CD4-positive, alpha-beta memory T cell (primary cell): Measurements from ENCODE around the gene WDR91. TPM values are rescaled to one million over a fixed set of nuclear protein-coding genes. Genes with fewer than 3 reads are reported as not detected.

Source experiments
- CTCF ChIA-PET: fragments of 350-600 bp; sonication (Branson Sonifier 250); formaldehyde crosslinking; loops from one replicate; lab custom pipeline; 2021; ENCODE audit warnings: inconsistent platforms; ENCODE audit not compliant: partially characterized antibody; lab: Charles Lee
- POLR2A ChIA-PET: fragments of 350-600 bp; sonication (Branson Sonifier 250); formaldehyde crosslinking; loops from one replicate; lab custom pipeline; 2021; ENCODE audit not compliant: partially characterized antibody; lab: Charles Lee
- DNase-seq, 5 donors: peaks; one replicate each; pipeline versions ENCODE4 v3.0.0 to v3.0.0-alpha.2; 2020 to 2022; ENCODE audit warnings: mixed read lengths in 1 of 5
- H3K27ac ChIP-seq: one replicate; pipeline ENCODE4 v1.7.0; 2013; ENCODE audit warnings: low read depth, low read length
- H3K27me3 ChIP-seq: 2 replicates; pipeline ENCODE4 v1.7.0; 2013; ENCODE audit warnings: mild to moderate bottlenecking, low read length, moderate library complexity; ENCODE audit not compliant: insufficient read depth
- H3K36me3 ChIP-seq: 2 replicates; pipeline ENCODE4 v1.7.0; 2013; ENCODE audit warnings: mild to moderate bottlenecking, low read length, moderate library complexity; ENCODE audit not compliant: insufficient read depth
- H3K4me1 ChIP-seq: 2 replicates; pipeline ENCODE4 v1.7.0; 2013; ENCODE audit warnings: mild to moderate bottlenecking, low read length, moderate library complexity; ENCODE audit not compliant: insufficient read depth
- H3K4me3 ChIP-seq, 2 donors: one replicate each; pipeline ENCODE4 v1.7.0; 2013; ENCODE audit warnings: low read length in 2 of 2, mild to moderate bottlenecking in 1 of 2
- H3K9me3 ChIP-seq, 2 donors: one replicate each; pipeline ENCODE4 v1.7.0; 2013; ENCODE audit warnings: low read length in 2 of 2, control low read depth in 1 of 2; ENCODE audit not compliant: control insufficient read depth in 1 of 2
- H3K27ac Mint-ChIP-seq, 7 donors: one replicate each; pipeline ENCODE4 v1.8.0; 2020 to 2021; ENCODE audit warnings: mixed read lengths in 7 of 7, mild to moderate bottlenecking in 6 of 7, inconsistent platforms in 3 of 7, moderate library complexity in 3 of 7
- H3K27me3 Mint-ChIP-seq, 2 donors: one replicate each; pipeline ENCODE4 v1.8.0; 2020 to 2021; ENCODE audit warnings: mixed read lengths in 2 of 2
- H3K36me3 Mint-ChIP-seq, 2 donors: one replicate each; pipeline ENCODE4 v1.8.0; 2020 to 2021; ENCODE audit warnings: mixed read lengths in 2 of 2, inconsistent platforms in 1 of 2, mild to moderate bottlenecking in 1 of 2
- H3K4me1 Mint-ChIP-seq, 4 donors: one replicate each; pipeline ENCODE4 v1.8.0; 2020 to 2021; ENCODE audit warnings: mixed read lengths in 4 of 4, mild to moderate bottlenecking in 1 of 4
- H3K4me3 Mint-ChIP-seq, 8 donors: one replicate each; pipeline ENCODE4 v1.8.0; 2020 to 2021; ENCODE audit warnings: mixed read lengths in 8 of 8, mild to moderate bottlenecking in 7 of 8, moderate library complexity in 6 of 8, inconsistent platforms in 3 of 8
- H3K9me3 Mint-ChIP-seq, 8 donors: one replicate each; pipeline ENCODE4 v1.8.0; 2020 to 2021; ENCODE audit warnings: mixed read lengths in 8 of 8, mild to moderate bottlenecking in 5 of 8, inconsistent platforms in 3 of 8, moderate library complexity in 1 of 8
- intact Hi-C: fragments of 100-400 bp; cut with micrococcal nuclease; formaldehyde crosslinking; loops from one replicate; pipeline ENCODE4 v1.15.1; 2023
- polyA plus RNA-seq, 2 donors: library from polyadenylated mRNA; unstranded; fragments of 300-500 nt; fragmentation: Illumina TruSeq; gene quantifications; one replicate each; pipeline ENCODE4 v1.2.3, GENCODE V29; 2021
- total RNA-seq, 2 experiments: library from RNA; stranded (reverse); gene quantifications; one replicate each; pipeline ENCODE4 v1.2.3, GENCODE V29; 2021

The WDR91 gene
- total RNA-seq: 10 to 100 TPM; 29.1 to 29.4 TPM
- polyA plus RNA-seq: 1 to 10 TPM; 2.3 to 8.9 TPM

- H3K27me3 ChIP-seq: no peaks in the 10 kb centered on the region
- POLR2A ChIA-PET: interaction anchor here (0.6 to 3.6 kb wide), 10 partner anchors 42 to 896 kb away, joined by 3 to 40 read pairs (median 4); partner anchors contain the start of genes AGBL3, CYREN, NUP205 and SLC35B4
Measured at GRCh38 chr7:135211179-135211945, at the start of gene WDR91. TSS of gene WDR91 (minus strand) at chr7:135211526. CDS start at chr7:135211502, 24 bp downstream.

DNA sequence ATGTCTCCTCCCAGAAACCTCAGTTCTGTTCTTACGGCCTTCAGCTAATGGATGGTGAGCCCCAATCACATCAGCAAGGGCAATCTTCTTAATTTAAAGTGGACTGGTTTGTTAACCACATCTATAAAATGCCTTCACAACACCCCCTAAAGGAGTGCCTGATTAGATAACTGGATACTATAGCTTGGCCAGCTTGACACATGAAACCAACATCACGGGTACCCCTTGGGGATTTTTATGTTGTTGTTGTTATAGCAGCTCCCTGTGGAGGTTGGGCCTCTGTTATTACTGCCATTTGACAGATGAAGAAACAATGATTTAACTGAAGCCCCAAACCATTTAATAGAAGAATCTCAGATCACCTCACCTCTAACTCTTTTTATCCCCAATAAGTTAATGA lies 49.1 kb upstream of the WDR91 start:
- H3K27ac ChIP-seq: no peak overlapping the region
- DNase-seq: no peak
- H3K9me3 Mint-ChIP-seq: peaks cover 5 to 22% (median 9%) of the 10 kb centered on the region in 8 donors
- no peaks in the 10 kb centered on the region for H3K27me3 ChIP-seq
- CTCF ChIA-PET: interaction anchor here (4.1 kb wide), 1 partner anchor 14 kb away, joined by 21 read pairs; no protein-coding TSS in a partner anchor
- H3K27ac Mint-ChIP-seq: no peak overlapping the region
- H3K27me3 Mint-ChIP-seq: peaks cover 6% of the 10 kb centered on the region in 2 donors
- no peaks in the 10 kb centered on the region for H3K4me1 Mint-ChIP-seq
- H3K36me3 ChIP-seq: no peaks in the 10 kb centered on the region
- peaks cover 0 to 6% of the 10 kb centered on the region in 2 donors for H3K36me3 Mint-ChIP-seq
- POLR2A ChIA-PET: no interaction called here
- no peaks in the 10 kb centered on the region for H3K9me3 ChIP-seq
- no peak overlapping the region for H3K4me3 ChIP-seq
- H3K4me3 Mint-ChIP-seq: no peak overlapping the region
- intact Hi-C loops: no loop called here
- H3K4me1 ChIP-seq: no peaks in the 10 kb centered on the region

More at GRCh38 chr7:135211179-135211945, at the start of gene WDR91:
- Histone ChIP-seq H3K27ac (peak within 1 kb of the TSS; percentile 85), H3K9me3 (no peaks in the 10 kb centered on the region), H3K4me1 (peaks cover 27% of the 10 kb centered on the region), H3K36me3 (no peaks in the 10 kb centered on the region), H3K4me3 (peak within 1 kb of the TSS; percentile 71 to 80)
- Mint-ChIP-seq H3K4me1 (peaks cover 13 to 46% (median 28%) of the 10 kb centered on the region in 4 donors), H3K36me3 (peaks cover 10 to 16% of the 10 kb centered on the region in 2 donors), H3K4me3 (peak within 1 kb of the TSS; percentile 96 to 99 (median 98)), H3K9me3 (no peaks in the 10 kb centered on the region), H3K27me3 (no peaks in the 10 kb centered on the region), H3K27ac (peak within 1 kb of the TSS; percentile 92 to 99 (median 99))
- CTCF ChIA-PET: interaction anchor here (0.7 to 3.1 kb wide), 6 partner anchors 22 to 566 kb away, joined by 4 to 12 read pairs (median 4); partner anchors contain the start of genes AGBL3 and TMEM140
- intact Hi-C loops: loop anchor here (1.0 to 2.0 kb wide), 11 partner anchors 41 to 771 kb away; partner anchors contain the start of genes AGBL3, AKR1B1, BPGM and CNOT4
- DNase-seq: peak; percentile 89 to 95 (median 90)

- DNase-seq: no peak
- ChIA-PET CTCF (interaction anchor here (4.1 kb wide), 1 partner anchor 15 kb away, joined by 21 read pairs; no protein-coding TSS in a partner anchor), POLR2A (no interaction called here)
- H3K27ac ChIP-seq: no peak overlapping the region
- no peaks in the 10 kb centered on the region for H3K9me3 ChIP-seq
- no peaks in the 10 kb centered on the region for H3K27me3 ChIP-seq
- Mint-ChIP-seq H3K27ac (no peak overlapping the region), H3K27me3 (peaks cover 6% of the 10 kb centered on the region in 2 donors), H3K9me3 (peaks cover under 1 to 21% (median 6%) of the 10 kb centered on the region in 8 donors), H3K4me3 (no peak overlapping the region), H3K4me1 (no peaks in the 10 kb centered on the region), H3K36me3 (peaks cover 0 to 6% of the 10 kb centered on the region in 2 donors)
- intact Hi-C loops: no loop called here
- no peaks in the 10 kb centered on the region for H3K4me1 ChIP-seq
- H3K36me3 ChIP-seq: no peaks in the 10 kb centered on the region
- H3K4me3 ChIP-seq: no peak overlapping the region
Measured at GRCh38 chr7:135259702-135260101, 48.4 kb upstream of the WDR91 start.

GRCh38 chr7:135258585-135258984 lies 47.3 kb upstream of the WDR91 start:
- no peak for DNase-seq
- Histone ChIP-seq H3K27me3 (no peaks in the 10 kb centered on the region), H3K36me3 (no peaks in the 10 kb centered on the region), H3K4me1 (no peaks in the 10 kb centered on the region), H3K9me3 (no peaks in the 10 kb centered on the region), H3K4me3 (no peak overlapping the region), H3K27ac (no peak overlapping the region)
- ChIA-PET CTCF (interaction anchor here (4.1 kb wide), 1 partner anchor 16 kb away, joined by 21 read pairs; no protein-coding TSS in a partner anchor), POLR2A (no interaction called here)
- H3K9me3 Mint-ChIP-seq: peaks cover 0 to 10% (median under 1%) of the 10 kb centered on the region in 8 donors
- no peaks in the 10 kb centered on the region for H3K4me1 Mint-ChIP-seq
- intact Hi-C loops: no loop called here
- peaks cover 0 to 6% of the 10 kb centered on the region in 2 donors for H3K36me3 Mint-ChIP-seq
- H3K27ac Mint-ChIP-seq: no peak overlapping the region
- H3K4me3 Mint-ChIP-seq: no peak overlapping the region
- H3K27me3 Mint-ChIP-seq: peaks cover 6% of the 10 kb centered on the region in 2 donors

DNA sequence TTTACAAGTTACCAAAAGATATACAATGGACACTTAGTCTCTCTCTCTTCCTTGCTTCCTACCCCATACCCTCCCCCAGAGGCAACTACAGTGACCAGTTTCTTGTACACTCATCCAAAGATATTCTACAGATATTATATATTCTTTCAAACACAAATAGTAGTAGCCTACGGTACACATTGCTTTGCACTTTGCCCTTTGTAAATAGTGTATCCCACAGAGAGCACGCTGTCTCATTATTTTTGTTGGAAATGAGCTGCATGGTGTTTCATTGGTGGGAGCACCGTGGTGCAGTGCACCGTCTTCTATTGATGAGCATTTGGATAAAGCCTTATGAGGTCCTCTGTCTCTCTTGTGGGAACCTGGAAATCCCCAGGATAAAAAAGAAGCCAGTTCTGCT lies 46.5 kb upstream of the WDR91 start:
- H3K36me3 Mint-ChIP-seq: peaks cover 0 to 6% of the 10 kb centered on the region in 2 donors
- Histone ChIP-seq H3K4me1 (no peaks in the 10 kb centered on the region), H3K4me3 (no peak overlapping the region), H3K9me3 (no peaks in the 10 kb centered on the region), H3K36me3 (no peaks in the 10 kb centered on the region), H3K27ac (no peak overlapping the region), H3K27me3 (no peaks in the 10 kb centered on the region)
- ChIA-PET CTCF (no interaction called here), POLR2A (no interaction called here)
- peaks cover 6% of the 10 kb centered on the region in 2 donors for H3K27me3 Mint-ChIP-seq
- H3K4me3 Mint-ChIP-seq: no peak overlapping the region
- H3K27ac Mint-ChIP-seq: no peak overlapping the region
- peaks cover 0 to 7% (median under 1%) of the 10 kb centered on the region in 8 donors for H3K9me3 Mint-ChIP-seq
- no peaks in the 10 kb centered on the region for H3K4me1 Mint-ChIP-seq
- DNase-seq: no peak
- intact Hi-C loops: no loop called here

DNA sequence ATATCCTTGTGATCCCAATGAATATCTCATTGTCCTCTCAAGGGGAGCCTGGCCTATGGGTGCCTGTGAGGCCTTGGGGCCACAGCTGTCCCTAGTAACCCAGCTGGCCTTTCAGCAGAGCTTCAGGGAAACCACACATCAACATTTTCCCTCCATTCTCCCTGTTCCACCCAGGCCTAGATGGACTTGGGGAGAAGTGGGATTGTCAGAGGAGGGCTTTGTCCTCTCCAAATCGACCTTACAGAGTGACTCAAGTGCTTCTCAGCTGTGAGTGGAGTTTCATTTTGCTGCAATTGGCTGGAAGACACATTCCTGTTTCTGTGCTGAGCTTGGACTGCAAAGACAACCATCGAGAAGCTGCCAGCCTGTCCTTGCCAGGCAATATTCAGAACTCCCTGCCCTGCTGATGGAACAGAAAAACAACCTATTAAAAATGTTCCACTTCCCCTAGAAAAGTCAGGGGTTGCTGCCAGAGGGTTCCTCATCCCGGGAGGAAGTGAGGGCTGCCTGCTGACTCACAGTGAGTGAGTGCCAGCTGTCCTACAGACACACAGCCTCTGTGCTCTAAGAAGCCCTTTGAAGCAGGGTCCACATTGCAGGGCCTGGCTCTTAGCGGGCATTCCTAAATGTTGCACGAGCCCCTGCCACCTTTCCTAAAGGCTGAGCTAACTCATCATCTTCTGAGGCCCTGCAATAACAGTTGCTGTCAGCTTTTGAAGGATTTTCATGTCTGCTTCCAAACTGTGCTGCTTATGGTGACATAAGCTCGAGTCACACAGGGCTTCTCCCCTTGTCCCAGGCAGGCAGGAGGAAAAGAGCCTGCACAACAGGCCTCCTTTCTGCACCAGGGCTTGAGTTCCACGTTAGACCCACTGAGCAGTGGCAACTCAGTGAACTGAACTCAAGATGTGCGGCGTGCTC lies 42.8 kb upstream of the WDR91 start:
- intact Hi-C loops: no loop called here

More for the DNA sequence above, 42.8 kb upstream of the WDR91 start:
- no peak overlapping the region for H3K4me3 Mint-ChIP-seq
- Histone ChIP-seq H3K9me3 (no peaks in the 10 kb centered on the region), H3K27ac (no peak overlapping the region), H3K4me1 (no peaks in the 10 kb centered on the region), H3K36me3 (no peaks in the 10 kb centered on the region), H3K4me3 (no peak overlapping the region), H3K27me3 (no peaks in the 10 kb centered on the region)
- no peaks in the 10 kb centered on the region for H3K36me3 Mint-ChIP-seq
- no peak for DNase-seq
- CTCF ChIA-PET: interaction anchor here (1.4 kb wide), 1 partner anchor 20 kb away, joined by 5 read pairs; no protein-coding TSS in a partner anchor
- no peak overlapping the region for H3K27ac Mint-ChIP-seq
- no peaks in the 10 kb centered on the region for H3K9me3 Mint-ChIP-seq
- peaks cover 0 to 6% (median 0%) of the 10 kb centered on the region in 4 donors for H3K4me1 Mint-ChIP-seq
- H3K27me3 Mint-ChIP-seq: peaks cover 0 to 2% of the 10 kb centered on the region in 2 donors
- POLR2A ChIA-PET: no interaction called here
